Stimulated activated CD4-positive, alpha-beta T cell treated with anti-CD3 and anti-CD28 coated beads, Interleukin-12 subunit alpha, Interleukin-12 subunit beta, amount 100 ng/mL, for 48 hours (primary cell): ENCODE data around the gene OGDH.
"Not testable (repeated sequence)": the region's sequence is repeated elsewhere in the genome, so short reads cannot be mapped to it uniquely, and the experiment has no call there.

Experiments
- DNase-seq, 3 donors: peaks; one replicate each; pipeline ENCODE4 v3.0.0-alpha.2; 2020; ENCODE audit warnings: low read depth in 2 of 3, low spot score in 1 of 3

Gene OGDH

DNA sequence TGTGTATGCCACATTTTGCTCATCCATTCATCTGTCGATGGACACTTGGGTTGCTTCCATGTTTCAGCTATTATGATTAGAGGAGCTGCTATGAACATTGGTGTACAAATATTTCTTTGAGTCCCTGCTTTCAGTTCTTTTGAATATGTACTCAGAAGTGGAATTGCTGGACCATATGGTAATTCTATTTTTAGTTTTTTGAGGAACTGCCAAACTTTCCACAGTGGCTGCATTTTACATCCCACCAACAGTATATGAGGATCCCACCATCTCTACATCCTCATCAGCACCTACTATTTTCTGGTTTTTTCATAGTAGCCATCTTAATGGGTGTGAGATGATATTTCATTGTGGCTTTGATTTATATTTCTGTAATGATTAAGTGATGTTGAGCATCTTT lies 97.5 kb downstream of the OGDH start:
- no peak for DNase-seq

DNA sequence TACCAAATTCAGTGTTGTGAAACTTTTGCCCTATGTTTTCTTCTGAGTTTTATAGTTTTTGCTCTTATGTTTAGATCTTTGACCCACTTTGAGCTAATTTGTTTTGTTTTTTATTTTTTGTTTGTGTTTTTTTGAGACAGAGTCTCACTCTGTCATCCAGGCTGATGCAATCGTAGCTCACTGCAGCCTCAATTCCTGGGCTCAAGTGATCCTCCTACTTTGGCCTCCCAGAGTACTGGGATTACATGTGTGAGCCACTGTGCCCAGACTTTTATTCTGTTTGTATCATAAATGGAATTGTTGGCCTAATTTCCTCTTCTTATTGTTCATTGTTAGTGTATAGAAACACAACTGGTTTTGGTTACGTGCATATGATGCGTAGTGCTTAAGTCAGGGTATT lies 99.0 kb downstream of the OGDH start:
- no peak for DNase-seq

DNA sequence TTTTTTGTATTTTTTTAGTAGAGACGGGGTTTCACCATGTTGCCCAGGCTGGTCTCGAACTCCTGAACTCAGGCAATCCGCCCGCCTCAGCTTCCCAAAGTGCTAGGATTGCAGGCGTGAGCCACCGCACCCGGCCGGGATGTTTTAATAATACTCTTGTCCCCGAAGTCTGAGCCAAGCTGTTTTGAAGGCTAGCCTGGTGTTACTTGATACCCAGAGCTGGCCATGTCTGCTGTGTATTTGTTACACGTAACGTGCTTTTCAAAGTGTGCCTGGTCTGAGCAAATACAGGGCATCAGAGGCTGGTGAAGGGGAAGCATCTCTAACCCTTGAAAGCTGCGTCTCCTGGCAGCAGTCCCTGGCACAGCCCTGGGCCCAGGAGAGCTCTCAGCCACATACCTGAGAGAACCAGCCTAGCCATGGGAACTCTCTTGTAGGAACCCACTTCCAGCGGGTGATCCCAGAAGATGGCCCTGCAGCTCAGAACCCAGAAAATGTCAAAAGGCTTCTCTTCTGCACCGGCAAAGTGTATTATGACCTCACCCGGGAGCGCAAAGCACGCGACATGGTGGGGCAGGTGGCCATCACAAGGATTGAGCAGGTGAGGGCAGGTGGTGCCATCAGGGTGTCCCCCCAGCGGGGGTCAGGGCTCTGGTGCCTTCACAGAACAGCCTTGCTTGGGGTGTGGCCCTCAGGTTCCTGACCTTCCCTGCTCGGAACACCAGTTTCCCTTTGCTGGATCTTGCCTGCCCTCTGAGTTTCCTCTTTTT lies 100.5 kb downstream of the OGDH start:
- DNase-seq: no peak

DNA sequence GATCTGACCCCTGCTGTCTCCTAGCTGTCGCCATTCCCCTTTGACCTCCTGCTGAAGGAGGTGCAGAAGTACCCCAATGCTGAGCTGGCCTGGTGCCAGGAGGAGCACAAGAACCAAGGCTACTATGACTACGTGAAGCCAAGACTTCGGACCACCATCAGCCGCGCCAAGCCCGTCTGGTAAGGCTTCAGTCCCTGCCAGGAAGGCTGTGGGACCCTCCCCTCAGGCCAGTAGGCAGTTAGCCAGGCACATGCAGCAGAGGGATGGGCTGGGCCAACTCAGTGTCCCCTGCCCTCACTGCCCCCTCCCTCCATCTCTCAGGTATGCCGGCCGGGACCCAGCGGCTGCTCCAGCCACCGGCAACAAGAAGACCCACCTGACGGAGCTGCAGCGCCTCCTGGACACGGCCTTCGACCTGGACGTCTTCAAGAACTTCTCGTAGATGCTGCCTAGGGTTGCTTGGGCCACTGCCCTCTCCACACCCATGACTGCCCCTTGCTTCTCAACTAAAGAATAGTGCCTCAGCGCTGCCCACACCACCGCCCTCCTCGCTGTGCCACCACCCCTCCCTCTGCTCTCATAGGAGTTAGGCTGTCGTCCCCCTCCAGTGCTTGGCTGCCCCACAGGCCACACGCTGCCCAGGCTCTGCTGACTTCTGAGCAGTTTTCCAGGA lies 101.3 kb downstream of the OGDH start:
- no peak for DNase-seq

DNA sequence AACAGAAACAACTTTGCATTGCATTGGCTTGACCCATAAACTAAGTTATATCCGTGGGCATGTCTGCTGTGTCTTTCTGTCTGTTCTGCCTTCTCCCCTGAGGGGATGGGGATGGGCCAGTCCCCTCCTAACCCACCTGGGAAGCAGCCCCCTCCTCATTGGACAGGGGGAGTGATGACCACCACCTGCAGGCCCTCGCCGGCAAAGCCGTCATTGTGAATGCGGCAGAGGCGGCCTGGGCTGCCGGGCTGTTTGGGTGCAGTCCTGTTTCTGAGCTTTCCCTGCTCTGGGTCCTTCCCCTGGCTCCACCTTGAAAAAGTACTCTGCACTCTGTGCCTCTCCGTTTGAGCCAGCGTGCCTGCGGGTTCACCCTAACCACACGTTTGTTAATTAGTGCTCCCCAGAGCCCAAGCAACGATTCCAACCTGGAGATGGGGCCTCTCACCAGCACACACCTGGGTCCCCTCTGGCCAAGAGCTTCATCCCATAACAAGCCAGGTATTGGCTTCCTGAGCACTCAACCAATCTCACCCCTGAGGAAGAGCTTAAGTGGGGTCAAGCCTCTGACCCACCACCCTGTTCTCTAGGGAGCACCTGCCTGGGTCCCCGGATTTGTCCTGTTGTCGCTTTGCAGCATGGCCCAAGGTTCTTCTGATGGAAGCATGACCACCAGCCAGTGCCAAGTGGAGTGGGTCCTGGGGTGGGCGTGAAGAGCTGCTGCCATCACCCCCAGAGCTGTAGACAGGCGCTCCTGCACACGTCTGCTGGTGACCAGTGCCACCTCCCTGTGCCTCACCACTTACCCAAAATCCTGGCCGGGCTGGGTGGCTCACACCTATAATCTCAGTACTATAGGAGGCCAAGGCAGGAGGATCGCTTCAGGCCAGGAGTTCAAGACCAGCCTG lies 102.8 kb downstream of the OGDH start:
- DNase-seq: no peak

DNA sequence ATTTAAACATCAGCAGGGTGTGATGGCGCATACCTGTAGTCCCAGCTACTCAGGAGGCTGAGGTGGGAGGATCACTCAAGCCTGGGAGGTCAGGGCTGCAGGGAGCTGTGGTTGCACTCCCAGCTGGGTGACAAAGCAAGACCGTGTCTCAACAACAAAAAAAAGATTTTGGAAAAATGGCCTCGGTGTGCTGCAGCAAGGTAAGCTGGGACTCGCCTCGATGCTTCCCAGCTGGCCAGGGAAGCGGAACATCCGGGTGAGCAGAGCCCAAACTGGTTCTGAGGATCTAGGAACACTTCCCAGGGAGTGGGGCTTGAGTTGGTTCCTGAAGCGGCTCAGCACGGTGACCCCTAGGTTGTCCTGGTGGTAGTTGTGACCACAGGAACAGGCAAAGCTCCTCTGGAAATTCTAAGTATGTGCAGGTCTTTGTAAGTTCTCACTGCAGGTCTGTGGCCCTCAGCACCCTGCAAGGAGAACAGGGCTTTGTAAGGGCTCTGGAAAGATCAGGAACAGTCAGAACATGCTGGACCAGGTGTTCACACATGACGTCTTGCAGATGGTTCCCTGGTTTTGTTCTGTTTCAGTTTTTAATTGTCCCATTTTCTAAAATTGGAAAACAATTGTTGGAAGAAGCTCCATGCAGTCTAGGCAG lies 103.6 kb downstream of the OGDH start:
- no peak for DNase-seq

DNA sequence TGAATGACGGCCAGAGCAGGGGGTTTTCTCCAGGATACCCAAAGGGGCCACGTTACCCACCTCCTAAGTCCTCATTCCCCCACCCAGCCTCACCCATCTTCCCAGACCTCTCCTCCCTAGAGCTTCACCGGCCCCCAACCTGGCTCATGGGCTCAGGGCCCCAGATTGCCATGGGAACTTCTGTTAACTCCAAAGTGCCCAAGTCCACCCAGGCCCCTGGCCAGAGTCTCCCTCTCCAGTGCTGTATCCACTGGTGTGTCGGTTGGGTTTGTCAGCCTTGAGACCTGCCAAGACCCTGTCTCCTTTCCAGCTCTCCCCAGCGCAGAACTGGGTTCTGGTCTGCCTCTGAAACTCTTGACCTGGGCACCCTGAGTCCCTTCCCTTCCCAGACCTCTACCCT lies 105.1 kb downstream of the OGDH start:
- no peak for DNase-seq

DNA sequence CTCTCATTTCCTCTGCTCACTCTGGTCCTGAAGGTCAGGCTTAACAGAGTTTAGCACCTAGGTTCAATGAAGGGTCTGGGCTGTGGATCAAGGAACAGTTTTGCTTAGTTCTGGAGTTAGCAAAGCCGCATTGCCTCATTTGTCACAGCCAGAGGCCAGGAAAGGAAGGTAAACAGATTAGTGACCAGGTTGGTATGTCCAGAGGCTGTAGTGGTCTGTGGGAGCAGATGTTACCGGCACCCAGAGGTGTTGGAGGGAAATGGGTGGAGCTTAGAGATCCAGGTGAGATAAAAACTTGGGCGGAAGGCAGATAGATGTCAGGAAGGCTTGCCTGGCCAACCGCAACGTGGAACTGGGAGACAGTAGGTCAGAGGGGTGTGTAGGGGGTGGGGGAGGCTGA lies 105.6 kb downstream of the OGDH start:
- no peak for DNase-seq

DNA sequence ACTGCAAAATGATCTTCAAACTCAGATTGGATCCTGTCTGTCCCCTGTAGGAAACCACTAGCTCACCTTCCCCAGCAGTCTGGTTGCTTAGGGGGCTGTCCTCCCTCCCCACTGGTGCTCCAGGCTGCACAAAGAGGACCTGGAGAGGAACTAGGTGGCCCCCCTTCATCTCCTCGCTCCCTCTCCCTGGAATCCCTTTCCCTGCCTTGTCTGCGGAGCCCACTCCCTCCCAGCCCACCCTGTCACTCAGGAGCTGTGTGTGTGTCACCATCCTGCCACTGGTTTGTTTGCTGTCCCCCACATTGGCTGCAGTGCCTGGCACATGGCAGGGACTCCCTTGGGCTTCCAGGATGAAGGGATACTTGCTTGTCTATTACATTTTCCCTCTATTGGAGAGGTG lies 106.7 kb downstream of the OGDH start:
- no peak for DNase-seq

DNA sequence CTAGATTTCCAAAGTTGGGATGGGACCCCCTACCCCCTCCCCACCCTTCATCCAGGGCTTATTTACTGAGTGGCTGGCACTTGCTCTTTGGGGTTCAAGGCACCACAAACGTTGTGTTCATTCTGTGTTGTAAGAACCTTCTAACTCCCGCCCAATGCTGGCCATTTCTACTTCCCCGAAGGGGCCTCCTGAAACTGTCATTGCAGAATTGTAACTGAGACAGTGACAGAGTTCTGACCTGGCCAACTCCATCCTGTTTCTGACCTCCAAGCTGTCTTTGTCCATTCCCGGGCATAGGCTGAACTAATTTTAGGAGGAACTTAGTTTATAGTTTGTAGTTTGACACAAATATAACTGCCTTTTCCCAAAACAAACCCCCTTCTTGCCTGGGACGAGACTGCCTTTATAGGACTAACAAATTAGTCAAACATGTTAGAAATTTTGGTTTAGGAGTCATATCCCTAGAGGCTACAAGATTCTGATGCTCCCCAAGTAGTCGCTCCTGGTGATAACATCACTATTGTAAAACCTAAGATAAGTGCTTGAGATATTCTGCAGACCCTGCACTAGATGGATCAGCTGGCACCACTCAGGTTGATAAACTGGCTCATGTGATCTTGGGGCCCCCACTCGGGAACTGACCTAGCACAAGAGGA lies 107.4 kb downstream of the OGDH start:
- no peak for DNase-seq

DNA sequence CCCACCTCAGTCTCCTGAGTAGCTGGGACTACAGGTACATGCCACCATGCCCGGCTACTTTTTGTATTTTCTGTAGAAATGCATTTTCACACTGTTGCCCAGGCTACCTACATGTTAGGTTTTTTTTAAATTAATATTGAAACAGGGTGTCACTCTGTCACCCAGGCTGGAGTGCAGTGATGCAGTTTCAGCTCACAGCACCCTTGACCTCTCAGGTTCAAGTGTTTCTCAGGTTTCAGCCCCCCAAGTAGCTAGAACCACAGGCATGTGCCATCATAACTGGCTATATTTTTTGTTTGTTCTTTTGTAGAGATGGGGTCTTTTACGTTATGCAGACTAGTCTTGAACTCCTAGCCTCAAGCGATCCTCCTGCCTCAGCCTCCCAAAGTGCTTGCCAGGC lies 109.8 kb downstream of the OGDH start:
- DNase-seq: no peak

DNA sequence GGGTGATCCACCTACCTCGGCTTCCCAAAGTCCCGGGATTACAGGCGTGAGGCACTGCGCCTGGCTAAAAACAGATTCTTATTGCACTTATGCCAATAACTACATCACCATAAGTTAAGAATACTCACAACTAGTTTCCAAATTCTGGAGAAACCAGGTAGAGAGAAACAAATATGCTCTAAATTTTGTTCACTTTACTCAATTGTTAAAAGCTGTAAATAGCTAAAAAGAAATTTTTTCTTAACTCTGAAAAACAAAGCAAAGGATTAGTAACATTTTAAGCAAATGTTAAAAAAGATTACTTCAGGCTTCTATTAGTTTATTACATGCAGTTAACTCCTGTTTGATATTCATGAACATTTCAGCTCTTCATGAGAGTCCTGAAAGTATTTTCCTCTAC lies 113.9 kb downstream of the OGDH start:
- DNase-seq: no peak

DNA sequence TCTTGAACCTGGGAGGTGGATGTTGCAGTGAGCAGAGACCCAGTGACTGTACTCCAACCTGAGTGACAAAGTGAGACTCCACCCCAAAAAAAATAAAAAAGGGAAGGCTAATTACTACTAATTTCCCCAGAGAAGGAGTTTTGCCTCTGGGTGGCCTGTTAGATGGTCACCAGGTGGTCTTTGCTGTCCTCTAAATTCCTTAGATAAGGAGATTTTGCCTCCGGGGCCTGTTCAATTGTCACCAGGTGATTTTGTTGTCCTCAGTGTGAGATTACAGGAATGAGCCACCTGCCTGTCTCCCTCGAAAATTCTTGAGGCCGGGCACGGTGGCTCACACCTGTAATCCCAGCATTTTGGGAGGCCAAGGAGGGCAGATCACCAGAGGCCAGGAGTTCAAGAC lies 117.8 kb downstream of the OGDH start:
- no peak for DNase-seq

DNA sequence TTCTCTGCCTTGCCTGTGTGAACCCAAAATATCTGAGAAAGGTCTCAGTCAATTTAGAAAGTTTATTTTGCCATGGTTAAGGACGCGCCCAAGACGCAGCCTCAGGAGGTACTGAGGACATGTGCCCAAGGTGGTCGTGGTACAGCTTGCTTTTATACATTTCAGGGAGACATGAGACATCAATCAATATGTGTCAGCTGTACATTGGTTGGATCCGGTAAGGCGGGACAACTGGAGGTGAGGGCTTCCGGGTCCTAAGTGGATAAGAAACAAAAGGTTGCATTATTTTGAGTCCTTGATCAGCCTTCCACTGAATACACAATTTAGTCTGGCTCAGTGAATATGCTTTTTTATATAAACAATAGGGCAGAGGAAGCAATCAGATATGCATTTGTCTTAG lies 119.8 kb downstream of the OGDH start:
- not testable (repeated sequence) for DNase-seq

DNA sequence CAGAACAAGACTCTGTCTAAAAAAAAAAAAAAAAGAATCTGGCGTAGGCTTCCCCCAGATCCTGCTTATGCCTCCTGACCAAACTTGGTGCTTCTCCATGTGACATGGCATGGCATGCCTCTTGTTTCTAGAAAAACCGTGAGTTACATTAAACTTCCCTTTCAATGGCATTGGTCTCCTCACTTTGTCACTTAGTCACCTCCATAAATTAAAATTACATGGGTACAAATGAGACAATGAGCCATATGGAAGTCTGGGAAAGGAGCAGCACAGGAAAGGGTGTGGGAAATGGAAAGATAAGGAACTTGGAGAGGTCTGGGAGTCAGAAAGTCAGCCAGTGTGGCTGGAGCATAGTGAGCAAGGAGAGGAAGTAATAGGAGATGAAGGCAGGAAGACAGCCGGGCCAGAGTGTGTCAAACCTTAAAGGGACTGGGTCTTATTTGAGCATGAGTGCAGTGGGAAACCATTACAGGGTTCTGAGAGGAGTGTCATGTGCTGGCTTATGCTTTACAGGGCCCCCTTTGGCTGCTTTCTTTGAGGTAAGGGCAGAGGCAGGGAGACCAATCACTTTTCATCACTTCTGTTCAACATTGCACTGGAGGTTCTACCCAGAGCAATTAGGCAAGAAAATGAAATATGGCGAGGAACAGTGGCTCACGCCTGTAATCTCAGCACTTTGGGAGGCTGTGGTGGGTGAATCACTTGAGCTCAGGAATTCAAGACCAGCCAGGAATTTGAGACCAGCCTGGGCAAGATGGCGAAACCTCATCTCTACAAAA lies 120.9 kb downstream of the OGDH start:
- no peak for DNase-seq

DNA sequence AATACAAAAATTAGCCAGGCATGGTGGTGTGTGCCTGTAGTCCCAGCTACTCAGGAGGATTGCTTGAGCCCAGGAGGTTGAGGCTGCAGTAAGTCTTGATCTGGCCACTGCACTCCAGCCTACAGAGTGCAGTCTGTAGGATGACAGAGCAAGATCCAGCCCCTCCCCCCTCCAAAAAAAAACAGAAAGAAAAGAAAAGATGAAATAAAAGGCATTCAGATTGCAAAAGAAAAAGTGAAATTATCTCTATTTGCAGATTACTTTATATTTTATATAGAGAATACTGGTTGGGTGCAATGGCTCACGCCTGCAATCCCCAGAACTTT lies 121.5 kb downstream of the OGDH start:
- DNase-seq: no peak

DNA sequence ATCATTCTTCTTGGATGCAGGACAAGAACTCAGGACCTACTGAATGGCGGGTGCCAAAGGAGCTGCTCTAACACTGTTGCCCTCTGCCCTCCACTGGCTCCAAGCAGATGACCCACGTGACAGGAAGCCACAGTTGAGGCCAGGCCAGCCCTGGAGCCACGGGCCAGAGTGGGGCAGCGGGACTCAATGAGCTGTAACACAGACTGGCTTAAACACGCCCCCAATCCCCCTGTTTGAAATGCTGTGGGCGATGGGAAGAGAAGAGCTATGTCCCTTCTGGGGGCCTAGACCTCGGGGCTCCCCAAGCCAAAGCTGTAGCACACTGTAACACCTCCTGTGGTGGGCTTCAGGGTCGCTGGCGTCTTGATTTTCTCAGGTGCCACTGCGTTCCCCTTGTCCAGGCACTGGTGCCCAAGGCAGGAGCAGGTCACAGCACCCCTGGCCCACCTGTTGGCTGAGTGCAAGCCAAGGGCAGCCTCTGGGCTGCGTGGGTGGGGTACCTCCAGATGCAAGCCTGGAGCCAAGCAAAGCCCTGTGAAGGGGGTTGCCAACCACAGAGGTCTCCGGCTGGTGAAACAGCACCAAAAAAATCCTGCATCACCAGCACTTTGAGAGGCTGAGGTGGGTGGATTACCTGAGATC lies 123.6 kb downstream of the OGDH start:
- DNase-seq: no peak

DNA sequence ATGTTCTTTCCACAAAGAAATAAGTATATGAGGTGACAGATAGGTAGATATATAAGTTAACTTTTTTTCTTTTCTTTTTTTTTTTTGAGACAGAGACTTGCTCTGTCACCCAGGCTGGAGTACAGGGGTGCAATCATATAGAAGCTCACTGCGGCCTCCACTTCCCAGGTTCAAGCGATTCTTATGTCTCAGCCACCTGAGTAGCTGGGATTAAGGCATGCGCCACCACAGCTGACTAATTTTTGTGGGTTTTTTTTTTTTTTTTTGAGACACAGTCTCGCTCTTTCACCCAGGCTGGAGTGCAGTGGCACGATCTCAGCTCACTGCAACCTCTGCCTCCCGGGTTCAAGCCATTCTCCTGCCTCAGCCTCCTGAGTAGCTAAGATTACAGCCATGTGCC lies 126.5 kb downstream of the OGDH start:
- not testable (repeated sequence) for DNase-seq

DNA sequence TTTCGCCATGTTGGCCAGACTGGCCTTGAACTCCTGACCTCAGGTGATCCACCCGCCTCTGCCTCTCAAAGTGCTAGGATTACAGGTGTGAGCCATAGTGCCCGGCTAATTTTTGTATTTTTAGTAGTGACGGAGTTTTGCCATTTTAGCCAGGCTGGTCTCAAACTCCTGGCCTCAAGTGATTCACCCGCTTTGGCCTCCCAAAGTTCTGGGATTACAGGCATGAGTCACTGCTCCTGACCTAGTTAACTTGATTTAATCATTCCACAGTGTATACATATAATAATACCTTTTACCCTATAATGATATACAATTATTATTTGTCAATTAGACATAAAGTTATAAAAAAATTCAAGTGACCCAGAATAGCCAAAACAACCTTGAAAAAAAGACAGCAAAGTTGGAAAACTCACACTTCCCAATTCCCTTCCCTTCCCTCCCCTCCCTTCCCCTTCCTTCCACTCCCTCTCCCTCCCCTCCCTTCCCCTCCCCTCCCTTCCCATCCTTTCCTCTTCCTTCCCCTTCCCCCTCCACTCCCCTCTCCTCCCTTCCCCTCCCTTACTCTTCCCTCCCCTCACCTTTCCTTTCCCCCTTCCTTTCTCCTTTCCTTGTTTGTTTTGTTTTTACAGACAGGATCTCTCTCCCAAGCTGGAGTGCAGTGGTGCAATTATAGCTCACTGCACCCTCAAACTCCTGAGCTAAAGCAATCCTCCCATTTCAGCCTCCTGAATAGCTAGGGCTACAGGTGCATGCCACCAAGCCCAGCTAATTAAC lies 127.5 kb downstream of the OGDH start:
- DNase-seq: no peak
